ENCODE measurements around the gene GOT1. TPM values are rescaled to one million over a fixed set of nuclear protein-coding genes. Genes with fewer than 3 reads are reported as not detected.

The GOT1 gene
- total RNA-seq, result 507 TPM
- long read RNA-seq, transcript GOT1-201 (9 exons, 2,923 nt), result major isoform, 476 of 517 reads
- long read RNA-seq, partial matches to known transcripts, result 12 of 517 reads
- long read RNA-seq, other reads (novel, unspliced or antisense), result 25 of 517 reads

GRCh38 chr10:99430451-99431189, at the start of gene GOT1:
TSS of gene GOT1 (minus strand) at chr10:99430624. CDS start at chr10:99430565, 59 bp downstream.
- intact Hi-C loops (cut with DNase I), result loop anchor here (1.0 to 5.0 kb wide), 6 partner anchors 38 to 1163 kb away; partner anchors contain the start of genes COX15, CUTC, LOXL4 and SLC25A28
- DNase-seq (ENCODE audit: missing footprints) (peak; percentile 94), ATAC-seq (peak; percentile 97)

GRCh38 chr10:99470327-99470726, 39.9 kb upstream of the GOT1 start:
- intact Hi-C loops (cut with DNase I), result no loop called here
- ATAC-seq (no peak), DNase-seq (ENCODE audit: missing footprints) (no peak)

- no peak for ATAC-seq
- intact Hi-C loops (cut with DNase I), result no loop called here
- DNase-seq (ENCODE audit: missing footprints), result no peak
Observed at GRCh38 chr10:99467236-99467999, 37.0 kb upstream of the GOT1 start.

- DNase-seq (ENCODE audit: missing footprints), result no peak
- intact Hi-C loops (cut with DNase I), result no loop called here
- no peak for ATAC-seq
Observed at GRCh38 chr10:99466632-99467223, 36.3 kb upstream of the GOT1 start.

- intact Hi-C loops (cut with DNase I), result no loop called here
- DNase-seq (ENCODE audit: missing footprints) (no peak), ATAC-seq (no peak)
Observed at GRCh38 chr10:99461230-99461629, 30.8 kb upstream of the GOT1 start.

GRCh38 chr10:99460070-99460469, 29.6 kb upstream of the GOT1 start:
- intact Hi-C loops (cut with DNase I), result no loop called here
- DNase-seq (ENCODE audit: missing footprints), result no peak
- no peak for ATAC-seq

GRCh38 chr10:99459217-99459616, 28.8 kb upstream of the GOT1 start:
- ATAC-seq (no peak), DNase-seq (ENCODE audit: missing footprints) (no peak)
- intact Hi-C loops (cut with DNase I), result no loop called here

- DNase-seq (ENCODE audit: missing footprints) (no peak), ATAC-seq (no peak)
- intact Hi-C loops (cut with DNase I), result no loop called here
Observed at GRCh38 chr10:99457813-99458212, 27.4 kb upstream of the GOT1 start.

- DNase-seq (ENCODE audit: missing footprints) (no peak), ATAC-seq (no peak)
- intact Hi-C loops (cut with DNase I), result no loop called here
Observed at GRCh38 chr10:99456931-99457288, 26.5 kb upstream of the GOT1 start.

GRCh38 chr10:99456207-99456930, 25.9 kb upstream of the GOT1 start:
- DNase-seq (ENCODE audit: missing footprints) (no peak), ATAC-seq (no peak)
- intact Hi-C loops (cut with DNase I), result no loop called here

- DNase-seq (ENCODE audit: missing footprints) (no peak), ATAC-seq (no peak)
- intact Hi-C loops (cut with DNase I), result no loop called here
Observed at GRCh38 chr10:99451981-99452380, 21.6 kb upstream of the GOT1 start.

GRCh38 chr10:99451499-99451788, 21.0 kb upstream of the GOT1 start:
- ATAC-seq, result no peak
- intact Hi-C loops (cut with DNase I), result no loop called here
- DNase-seq (ENCODE audit: missing footprints), result no peak

GRCh38 chr10:99450624-99451498, 20.4 kb upstream of the GOT1 start:
- ATAC-seq, result peak; percentile 34
- intact Hi-C loops (cut with DNase I), result no loop called here

GRCh38 chr10:99450156-99450555, 19.7 kb upstream of the GOT1 start:
- no peak for ATAC-seq
- intact Hi-C loops (cut with DNase I), result no loop called here

More at GRCh38 chr10:99450624-99451498, 20.4 kb upstream of the GOT1 start:
- DNase-seq (ENCODE audit: missing footprints), result no peak

GRCh38 chr10:99449023-99449422, 18.6 kb upstream of the GOT1 start:
- intact Hi-C loops (cut with DNase I), result no loop called here
- no peak for DNase-seq (ENCODE audit: missing footprints)
- ATAC-seq, result no peak

More at GRCh38 chr10:99450156-99450555, 19.7 kb upstream of the GOT1 start:
- no peak for DNase-seq (ENCODE audit: missing footprints)

- DNase-seq (ENCODE audit: missing footprints) (no peak), ATAC-seq (no peak)
- intact Hi-C loops (cut with DNase I), result no loop called here
Observed at GRCh38 chr10:99444383-99445045, 14.1 kb upstream of the GOT1 start.

GRCh38 chr10:99443500-99443899, 13.1 kb upstream of the GOT1 start:
- no peak for DNase-seq (ENCODE audit: missing footprints)
- intact Hi-C loops (cut with DNase I), result no loop called here
- no peak for ATAC-seq

GRCh38 chr10:99442394-99442793, 12.0 kb upstream of the GOT1 start:
- no peak for DNase-seq (ENCODE audit: missing footprints)
- no peak for ATAC-seq
- intact Hi-C loops (cut with DNase I), result no loop called here

Measured in Right ventricle myocardium inferior (tissue), 1 donor.